ENCODE data around the gene HSCB.
"Not testable (repeated sequence)": the region's sequence is repeated elsewhere in the genome, so short reads cannot be mapped to it uniquely, and the experiment has no call there.

The HSCB gene

GRCh38 chr22:28792491-28793383 lies 50.9 kb downstream of the HSCB start:
- no peak for DNase-seq

DNA sequence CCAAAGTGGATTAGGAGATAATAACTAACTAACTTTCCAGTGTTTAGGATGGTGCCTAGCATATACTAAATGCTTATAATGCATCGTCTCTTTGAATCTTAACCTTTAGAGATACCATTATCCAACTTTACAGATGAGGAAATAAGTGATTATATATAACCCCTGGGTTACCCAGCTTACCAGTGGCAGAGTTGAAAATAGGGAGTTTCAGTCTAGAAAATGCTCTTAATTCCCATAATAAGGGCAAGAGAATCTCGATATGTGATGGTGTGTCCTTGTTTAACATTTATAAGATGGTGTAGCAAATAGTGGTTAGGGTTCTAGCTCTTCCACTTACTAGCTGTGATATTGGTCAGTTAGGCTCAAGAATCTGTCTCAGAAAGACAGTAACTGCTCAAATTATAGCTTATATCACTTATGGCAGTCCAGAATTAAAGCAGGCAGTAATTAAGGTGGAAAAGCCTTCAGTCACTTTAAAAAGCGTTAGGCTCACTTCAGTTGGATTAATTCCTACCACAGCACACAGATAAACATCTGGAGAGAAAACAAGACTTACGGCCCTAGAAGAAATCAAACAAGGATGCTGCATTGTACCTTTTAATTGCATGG lies 52.2 kb downstream of the HSCB start:
- DNase-seq = no peak

DNA sequence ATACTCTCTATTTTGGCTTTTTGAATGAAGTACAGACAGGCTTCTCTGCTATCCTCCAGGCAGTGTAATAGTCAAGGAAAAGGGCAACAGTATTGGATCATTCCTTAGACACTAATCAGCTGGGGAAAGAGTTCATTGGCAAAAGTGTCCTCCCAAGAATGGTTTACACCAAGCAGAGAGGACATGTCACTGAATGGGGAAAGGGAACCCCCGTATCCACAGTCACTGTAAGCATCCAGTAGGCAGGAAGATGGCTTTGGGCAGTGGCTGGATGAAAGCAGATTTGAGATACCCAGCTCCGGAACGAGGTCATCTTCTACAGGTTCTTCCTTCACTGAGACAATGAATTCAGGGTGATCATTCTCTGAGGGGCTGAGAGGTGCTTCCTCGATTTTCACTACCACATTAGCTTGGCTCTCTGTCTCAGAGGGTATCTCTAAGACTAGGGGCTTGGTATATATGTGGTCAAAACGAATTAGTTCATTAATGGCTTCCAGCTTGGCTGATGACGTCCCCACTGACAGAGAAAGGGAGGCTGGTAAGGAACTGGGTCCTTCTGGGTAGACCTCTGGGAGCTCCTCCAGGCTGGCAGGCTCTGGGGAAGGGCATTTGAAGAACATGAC lies 53.3 kb downstream of the HSCB start:
- DNase-seq = no peak

GRCh38 chr22:28795932-28796856 lies 54.4 kb downstream of the HSCB start:
- no peak for DNase-seq

- peak in 1 of 2 experiments; percentile 18 for DNase-seq
These were observed 57.2 kb downstream of the HSCB start for GRCh38 chr22:28798810-28799605.

DNA sequence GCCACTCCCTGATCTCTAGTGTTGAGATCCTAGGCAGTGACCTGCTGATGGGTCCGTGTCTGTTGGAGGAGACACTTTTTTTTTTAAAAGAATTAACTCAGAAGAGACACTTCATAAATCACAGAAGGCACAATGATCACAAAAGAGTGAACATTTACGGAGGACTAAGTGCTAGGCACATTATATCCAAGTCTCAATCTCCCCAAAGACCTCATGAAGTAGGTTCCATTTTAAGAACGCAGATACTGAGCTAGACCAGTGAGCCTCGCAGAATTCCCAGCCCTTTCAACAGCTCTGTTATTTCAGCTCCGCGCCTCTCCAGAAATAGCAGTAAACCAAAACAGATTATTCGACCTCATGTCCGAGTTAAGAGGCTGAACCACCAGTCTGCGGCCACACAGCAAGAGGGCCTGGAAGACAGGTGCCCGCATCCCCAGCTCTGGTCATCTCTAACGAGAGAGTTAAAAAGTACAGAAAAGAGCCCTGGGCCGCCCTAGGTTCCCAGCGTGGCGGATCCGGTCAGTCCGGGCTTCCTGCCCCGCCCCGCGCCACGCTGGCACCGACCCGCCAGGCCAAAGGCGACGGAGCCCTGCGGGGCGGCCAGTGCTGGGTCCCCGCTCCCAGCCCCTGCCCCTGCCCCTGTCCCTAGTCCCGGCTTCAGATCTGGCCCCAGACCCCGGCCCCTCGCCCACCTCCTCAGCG lies 57.9 kb downstream of the HSCB start:
- DNase-seq = no peak

GRCh38 chr22:28800308-28801041 lies 58.6 kb downstream of the HSCB start, which contains the start of gene XBP1:
Gene XBP1 (minus strand): TSS chr22:28800569.
- DNase-seq = peak; percentile 80 to 83

- DNase-seq = no peak
These were observed 60.2 kb downstream of the HSCB start for GRCh38 chr22:28801845-28802594.

DNA sequence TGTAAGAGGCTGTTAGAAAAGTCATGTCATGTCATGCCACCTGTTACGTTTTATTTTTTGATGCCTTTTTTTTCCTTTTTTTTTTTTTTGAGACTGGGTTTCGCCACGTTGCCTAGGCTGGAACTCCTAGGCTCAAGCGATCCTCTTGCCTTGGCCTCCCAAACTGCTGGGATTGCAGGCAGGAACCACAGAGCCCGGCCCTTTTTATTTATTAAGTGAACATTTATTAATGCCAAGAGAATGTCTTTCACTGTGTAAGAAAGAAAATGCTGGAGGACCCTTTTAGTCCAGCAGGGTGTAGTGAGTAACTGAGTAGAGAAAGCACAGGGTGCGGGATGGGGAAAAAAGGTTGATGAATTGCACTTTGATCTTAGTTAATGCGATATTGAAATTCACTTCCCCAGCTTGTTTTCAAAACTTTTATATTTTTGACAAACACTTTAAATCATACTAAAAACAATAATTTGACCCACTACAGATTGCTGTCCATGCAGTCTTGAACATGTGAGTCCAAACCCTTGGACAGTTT lies 60.8 kb downstream of the HSCB start:
- DNase-seq = no peak

GRCh38 chr22:28805426-28805825 lies 63.6 kb downstream of the HSCB start:
- DNase-seq = not testable (repeated sequence)
